Fibroblast of lung (primary cell): ENCODE measurements around the gene UBE2M.

Experiments
- EZH2 ChIP-seq: IDR thresholded peaks from 2 replicates; pipeline ENCODE4 v1.5.1; 2012; ENCODE audit warnings: low read length, control low read depth, mild to moderate bottlenecking; ENCODE audit errors: missing control alignments
- TF ChIP-seq, protein P1 (sequence below), 2 donors: IDR thresholded peaks in 1 of 2; conservative IDR thresholded peaks in 1 of 2; 1 replicate in 1 of 2; 2 replicates in 1 of 2; pipeline ENCODE4 v1.5.1; 2011 to 2012; ENCODE audit warnings: low read length in 2 of 2, control low read depth in 1 of 2, inconsistent platforms in 1 of 2, low read depth in 1 of 2, mild to moderate bottlenecking in 1 of 2

DNA sequence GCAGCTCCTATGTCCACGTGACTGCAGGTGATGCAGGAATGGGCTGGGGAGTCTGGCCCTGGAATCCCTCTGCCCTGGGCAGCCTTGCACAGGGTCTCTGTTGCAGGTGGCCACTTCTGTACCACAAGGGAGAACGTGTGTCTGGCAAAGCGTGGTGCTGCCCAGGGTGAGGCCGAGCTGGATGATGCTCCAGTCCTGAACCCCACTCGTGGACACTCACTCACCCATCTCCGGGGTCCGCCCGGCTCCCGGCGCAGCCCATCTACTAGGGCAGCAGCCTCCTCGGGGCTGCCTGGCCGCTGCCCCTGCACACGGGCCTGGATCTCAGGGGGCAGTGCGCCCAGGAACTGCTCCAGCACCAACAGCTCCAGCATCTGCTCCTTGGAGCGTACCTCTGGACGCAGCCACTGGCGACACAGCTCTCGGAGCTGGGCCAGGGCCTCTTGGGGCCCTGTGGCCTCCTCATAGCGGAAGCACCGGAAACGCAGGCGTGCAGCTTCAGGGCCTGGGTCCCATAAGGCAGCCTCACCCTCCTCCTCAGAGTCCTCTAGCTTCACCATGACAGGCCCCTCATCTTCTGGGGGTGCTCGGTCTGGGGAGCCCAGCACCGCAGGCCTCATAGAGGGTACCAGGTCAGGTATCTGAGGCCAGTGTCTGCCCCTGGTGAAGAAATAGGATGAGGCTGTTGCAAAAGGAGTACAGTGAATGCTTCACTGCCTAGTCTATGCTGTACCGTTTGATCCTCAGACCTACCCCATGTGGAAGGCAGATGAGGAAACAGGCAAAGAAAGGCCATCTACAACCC lies 12.6 kb upstream of the UBE2M start:
- TF ChIP-seq, protein P1, sequence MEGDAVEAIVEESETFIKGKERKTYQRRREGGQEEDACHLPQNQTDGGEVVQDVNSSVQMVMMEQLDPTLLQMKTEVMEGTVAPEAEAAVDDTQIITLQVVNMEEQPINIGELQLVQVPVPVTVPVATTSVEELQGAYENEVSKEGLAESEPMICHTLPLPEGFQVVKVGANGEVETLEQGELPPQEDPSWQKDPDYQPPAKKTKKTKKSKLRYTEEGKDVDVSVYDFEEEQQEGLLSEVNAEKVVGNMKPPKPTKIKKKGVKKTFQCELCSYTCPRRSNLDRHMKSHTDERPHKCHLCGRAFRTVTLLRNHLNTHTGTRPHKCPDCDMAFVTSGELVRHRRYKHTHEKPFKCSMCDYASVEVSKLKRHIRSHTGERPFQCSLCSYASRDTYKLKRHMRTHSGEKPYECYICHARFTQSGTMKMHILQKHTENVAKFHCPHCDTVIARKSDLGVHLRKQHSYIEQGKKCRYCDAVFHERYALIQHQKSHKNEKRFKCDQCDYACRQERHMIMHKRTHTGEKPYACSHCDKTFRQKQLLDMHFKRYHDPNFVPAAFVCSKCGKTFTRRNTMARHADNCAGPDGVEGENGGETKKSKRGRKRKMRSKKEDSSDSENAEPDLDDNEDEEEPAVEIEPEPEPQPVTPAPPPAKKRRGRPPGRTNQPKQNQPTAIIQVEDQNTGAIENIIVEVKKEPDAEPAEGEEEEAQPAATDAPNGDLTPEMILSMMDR (conservative IDR thresholded peaks at IDR 0.05 in 1 of 2, IDR thresholded peaks at IDR 0.05 in 1 of 2; ENCODE audit: low read depth in 1 of 2, low read length in 2 of 2), result no peak
- no peak for TF ChIP-seq EZH2
